IPS-18c (cell line): ENCODE measurements around the gene CREB3L2.

Experiments
- H3K4me3 ChIP-seq: 2 replicates; pipeline ENCODE4 v1.7.0; 2013; ENCODE audit warnings: low read depth, mild to moderate bottlenecking, low read length, moderate library complexity; ENCODE audit not compliant: insufficient read depth
- H3K9me3 ChIP-seq: one replicate; pipeline ENCODE4 v1.6.1; 2013; ENCODE audit warnings: mild to moderate bottlenecking, low read length, moderate library complexity; ENCODE audit not compliant: control insufficient read depth, insufficient read depth

The CREB3L2 gene

DNA sequence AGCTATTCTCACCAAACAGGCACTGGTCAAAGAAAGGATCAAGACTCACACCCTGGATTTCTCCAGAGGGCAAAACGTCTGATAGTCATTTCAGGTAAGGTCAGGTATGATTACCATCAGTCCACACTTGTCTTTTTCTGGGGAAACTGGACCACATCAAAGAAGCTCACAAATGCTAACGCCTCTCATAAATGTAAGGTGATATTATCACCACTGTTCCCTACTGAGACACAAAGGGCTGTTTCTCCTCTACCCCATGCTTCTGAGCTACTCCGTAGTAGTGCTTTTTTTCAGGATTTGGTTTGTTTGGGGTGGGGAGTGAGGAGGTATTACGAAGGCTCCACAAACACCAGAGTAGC lies 51.6 kb downstream of the CREB3L2 start:
- H3K4me3 ChIP-seq = no peak overlapping the region

DNA sequence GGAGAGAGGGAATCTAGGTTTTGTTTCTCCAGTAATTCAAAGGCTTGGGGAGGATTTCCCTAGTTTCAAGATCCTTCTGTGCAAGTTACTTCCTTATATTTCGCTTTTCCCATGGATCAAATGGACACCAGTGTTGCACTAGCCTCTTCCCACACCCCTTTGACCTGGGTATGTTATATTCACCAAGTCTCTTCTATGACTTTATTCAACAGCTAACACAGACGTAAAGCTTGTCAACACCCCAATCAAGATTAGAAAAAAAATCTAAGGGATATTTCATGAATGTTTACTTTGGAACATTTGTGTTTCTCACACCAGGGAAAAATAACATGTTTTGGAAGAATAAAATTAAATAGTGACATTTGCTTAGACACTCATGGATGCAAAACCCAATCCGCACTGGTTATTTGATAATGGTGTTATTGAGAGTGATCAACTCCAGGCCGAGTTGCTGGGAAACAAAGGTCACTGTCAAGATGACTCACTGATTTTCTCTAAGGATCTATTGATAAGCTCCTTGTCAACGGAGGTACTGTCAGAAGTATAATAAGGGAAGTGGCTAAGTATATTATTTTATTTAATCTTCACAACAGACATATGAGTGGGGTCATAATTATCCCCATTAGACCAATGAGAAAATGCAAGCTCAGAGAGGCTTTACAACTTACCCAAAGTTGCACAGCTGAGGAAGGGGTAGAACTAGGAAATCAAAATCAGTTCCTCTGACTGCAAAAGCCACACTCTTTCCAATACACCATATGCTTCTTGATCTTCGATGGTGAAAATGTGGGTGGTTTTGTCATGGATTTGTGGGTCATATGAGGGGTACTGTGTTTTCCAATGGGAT lies 52.2 kb downstream of the CREB3L2 start:
- H3K9me3 ChIP-seq = no peaks in the 10 kb centered on the region
- no peak overlapping the region for H3K4me3 ChIP-seq

More for the DNA sequence above, 51.6 kb downstream of the CREB3L2 start:
- no peaks in the 10 kb centered on the region for H3K9me3 ChIP-seq

DNA sequence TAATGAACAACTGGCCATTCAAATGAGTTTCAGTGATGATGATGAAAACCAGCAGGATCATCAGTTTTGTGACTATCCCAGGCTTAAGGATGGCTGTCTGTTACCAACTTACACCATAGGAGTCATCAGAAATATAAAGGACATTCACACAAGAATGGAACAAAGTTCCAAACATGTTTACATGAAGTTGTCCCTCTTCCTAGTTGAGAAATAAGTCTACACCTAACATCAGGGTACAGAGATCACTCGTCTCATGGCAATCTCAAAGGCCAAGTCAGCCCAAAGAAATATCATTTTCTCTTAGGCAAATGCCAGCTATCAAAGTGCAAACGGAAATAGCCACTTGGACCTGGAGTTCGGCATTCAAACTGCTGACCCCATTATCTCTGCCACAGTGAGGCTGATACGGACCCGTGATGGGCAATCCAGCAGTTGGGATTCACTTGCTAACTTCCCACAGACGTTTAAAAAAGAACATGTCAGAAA lies 53.0 kb downstream of the CREB3L2 start:
- Histone ChIP-seq H3K9me3 (no peaks in the 10 kb centered on the region), H3K4me3 (no peak overlapping the region)

DNA sequence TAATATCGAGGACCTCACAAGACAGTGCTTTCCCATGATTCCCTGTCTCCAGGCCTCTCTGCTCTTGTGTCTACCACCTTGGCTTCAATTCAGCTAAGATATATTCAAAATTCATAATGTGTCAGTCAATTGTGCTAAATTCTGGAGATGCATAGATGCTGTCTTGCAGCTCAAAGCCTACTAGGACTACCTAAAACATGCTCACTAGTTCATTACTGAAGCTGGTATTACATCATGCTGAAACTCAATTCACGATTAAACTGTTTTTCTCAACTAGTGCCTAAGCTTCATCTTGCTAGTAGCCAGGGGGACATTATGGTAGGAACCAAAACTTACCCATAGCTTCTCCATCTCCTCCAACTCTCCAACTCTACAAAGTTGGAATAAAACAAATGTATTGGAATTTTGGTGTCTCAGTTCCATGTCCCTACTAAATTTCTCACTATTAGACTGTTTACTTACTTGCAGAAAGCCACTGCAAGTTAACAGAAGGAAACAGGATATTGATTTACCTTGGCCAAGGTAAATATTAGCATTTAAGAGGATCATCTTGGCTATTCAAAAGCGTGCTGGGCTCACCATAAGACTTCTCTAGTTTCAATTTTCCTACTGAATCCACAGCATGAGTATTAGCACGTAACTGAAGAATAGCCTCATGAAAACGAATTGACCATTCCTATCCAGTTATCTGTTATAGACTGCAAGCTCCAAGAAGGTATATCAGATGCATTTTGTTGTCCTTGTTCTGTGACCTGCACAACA lies 53.6 kb downstream of the CREB3L2 start:
- Histone ChIP-seq H3K4me3 (no peak overlapping the region), H3K9me3 (no peaks in the 10 kb centered on the region)

DNA sequence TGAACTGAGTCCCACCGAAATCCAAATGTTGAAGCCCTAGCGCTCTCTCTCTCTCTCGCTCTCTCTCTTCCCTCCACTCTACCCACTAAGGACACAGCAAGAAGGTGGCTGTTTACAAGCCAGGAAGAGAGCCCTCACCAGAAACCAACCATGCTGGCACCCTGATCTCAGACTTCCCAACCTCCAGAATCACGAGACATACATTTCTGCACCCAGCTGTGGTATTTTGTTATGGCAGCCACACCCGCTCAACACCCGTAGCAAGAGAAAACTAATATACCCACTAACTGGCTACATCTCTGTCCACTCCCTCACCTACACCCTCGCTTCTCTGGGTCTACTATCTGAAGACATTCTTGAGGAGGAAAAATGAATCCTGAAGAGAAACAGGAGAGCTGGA lies 54.8 kb downstream of the CREB3L2 start:
- Histone ChIP-seq H3K4me3 (no peak overlapping the region), H3K9me3 (no peaks in the 10 kb centered on the region)

DNA sequence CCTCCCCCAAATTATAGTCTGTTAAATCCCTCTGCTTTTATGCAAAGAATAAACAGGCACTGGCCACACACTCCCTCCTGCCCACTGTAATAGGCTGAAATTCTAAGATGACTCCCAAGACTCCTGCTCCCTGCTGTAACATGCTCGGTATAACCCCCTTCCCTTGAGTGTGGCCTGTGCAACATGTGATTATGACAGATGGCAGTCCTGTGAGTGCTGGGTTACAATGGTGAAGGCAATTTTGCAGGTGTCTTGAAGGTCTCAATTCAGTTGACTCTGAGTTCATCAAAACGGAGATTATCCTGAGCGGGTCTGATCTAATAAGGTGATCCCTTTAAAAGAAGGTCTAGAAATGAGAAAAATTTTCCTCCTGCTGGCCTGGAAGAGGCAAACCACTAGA lies 55.9 kb downstream of the CREB3L2 start:
- Histone ChIP-seq H3K4me3 (no peak overlapping the region), H3K9me3 (no peaks in the 10 kb centered on the region)

DNA sequence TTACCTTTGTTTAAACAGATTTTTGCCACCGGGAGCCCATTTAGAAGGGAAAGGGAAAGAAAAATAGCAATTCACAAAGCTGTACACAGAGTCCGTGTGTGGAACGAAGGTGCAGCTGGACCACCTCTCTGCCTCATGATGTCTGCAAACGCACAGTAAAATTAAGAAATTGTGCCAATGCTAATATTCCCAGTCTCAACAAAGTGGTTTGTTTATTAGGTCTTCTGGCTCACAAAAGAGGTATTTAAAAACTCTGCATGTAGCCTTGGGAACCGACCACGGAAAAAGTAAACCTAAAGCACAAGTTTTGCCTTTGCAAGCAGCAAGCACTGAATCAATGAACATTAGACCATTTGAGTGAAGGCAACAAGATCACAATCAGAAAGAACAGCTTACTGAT lies 57.7 kb downstream of the CREB3L2 start:
- H3K9me3 ChIP-seq = no peaks in the 10 kb centered on the region

DNA sequence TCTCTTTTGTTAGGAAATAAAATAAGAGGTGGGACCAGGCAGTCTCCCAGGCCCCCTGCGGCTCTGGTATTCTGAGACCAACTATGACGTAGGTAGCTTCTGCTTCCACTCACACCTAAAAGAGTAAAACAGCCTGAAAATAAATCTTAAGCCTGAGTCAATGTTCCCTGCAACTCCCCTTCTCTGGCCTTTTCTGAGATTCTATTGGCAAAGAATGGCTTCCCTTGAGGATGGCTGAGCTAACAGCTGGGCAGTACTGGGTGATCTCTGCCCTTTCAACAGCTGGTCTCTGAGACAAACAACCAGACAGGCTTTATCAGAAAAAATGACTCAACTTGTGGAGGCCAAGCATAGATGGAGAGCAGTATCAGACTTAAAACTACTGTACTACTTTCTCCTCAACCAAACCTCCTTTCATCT lies 58.7 kb downstream of the CREB3L2 start:
- Histone ChIP-seq H3K9me3 (no peaks in the 10 kb centered on the region), H3K4me3 (no peak overlapping the region)

More for the DNA sequence above, 57.7 kb downstream of the CREB3L2 start:
- H3K4me3 ChIP-seq = no peak overlapping the region

DNA sequence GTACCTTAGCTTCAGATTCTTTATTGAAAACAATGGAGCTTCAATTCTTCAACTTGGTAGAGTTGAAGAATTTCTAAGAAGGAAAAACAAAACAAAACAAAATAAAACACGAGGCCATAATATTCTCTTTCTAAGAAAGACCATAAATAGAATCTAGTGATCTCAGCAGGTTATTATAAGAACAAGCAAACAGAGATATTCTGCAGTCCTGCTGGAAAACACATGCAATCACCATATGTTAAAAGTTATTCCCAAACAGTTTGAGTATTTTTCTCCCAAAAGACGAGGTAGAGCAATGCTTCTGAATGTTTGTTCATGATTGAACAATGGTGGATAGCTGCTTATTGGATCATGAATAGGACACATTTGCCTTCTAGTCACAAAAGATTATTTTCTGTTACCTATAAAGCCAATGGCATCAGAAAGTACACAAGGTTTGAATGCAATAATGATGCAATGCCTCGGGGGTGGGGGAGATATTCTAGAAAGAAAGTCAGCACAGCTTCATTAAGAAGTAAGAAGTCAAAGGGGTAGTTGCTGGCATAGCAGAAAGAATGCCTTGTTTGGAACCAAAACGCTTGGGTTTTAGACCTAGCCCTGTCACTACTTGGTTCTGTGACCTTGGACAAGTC lies 59.3 kb downstream of the CREB3L2 start:
- H3K9me3 ChIP-seq = no peaks in the 10 kb centered on the region
- no peak overlapping the region for H3K4me3 ChIP-seq

DNA sequence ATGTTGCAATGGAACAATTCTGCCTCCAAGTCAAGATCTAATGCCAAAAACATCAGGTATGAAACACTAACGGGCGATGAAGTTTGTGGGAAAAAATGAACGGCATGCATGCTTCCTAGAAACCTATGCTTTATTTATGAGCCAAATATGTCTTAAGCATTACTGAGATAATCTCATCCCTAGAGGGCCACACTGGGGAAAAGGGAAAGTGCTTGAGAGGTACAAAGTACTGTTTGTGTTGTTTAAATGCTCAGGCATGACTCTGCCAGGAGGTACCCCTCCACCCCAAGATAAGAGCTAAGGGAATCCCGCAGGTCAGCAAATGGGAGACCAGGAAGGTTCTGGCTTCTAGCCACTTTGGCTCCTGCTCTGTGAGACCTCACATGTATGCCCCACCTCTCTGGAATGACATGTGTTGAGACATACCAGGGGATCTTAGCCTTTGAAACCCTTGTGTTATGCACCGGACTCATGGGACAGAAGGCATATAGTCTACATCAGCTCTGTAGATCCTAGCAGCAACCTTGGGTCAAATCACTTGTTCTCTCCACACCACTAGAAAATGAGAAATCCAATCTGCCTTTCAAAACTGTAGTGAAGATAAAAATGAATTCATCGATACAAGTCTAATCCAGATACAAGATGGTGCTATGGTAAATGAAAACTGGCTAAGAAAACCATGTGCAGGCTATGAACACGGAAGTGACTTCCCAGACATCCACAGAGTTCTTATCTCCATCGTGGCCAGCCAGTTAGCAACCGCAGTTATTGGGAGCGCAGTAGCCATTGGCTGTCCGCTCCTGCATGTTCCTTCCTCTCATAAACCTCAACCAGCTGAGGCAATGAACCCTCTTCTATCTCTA lies 61.0 kb downstream of the CREB3L2 start:
- Histone ChIP-seq H3K4me3 (no peak overlapping the region), H3K9me3 (no peaks in the 10 kb centered on the region)

DNA sequence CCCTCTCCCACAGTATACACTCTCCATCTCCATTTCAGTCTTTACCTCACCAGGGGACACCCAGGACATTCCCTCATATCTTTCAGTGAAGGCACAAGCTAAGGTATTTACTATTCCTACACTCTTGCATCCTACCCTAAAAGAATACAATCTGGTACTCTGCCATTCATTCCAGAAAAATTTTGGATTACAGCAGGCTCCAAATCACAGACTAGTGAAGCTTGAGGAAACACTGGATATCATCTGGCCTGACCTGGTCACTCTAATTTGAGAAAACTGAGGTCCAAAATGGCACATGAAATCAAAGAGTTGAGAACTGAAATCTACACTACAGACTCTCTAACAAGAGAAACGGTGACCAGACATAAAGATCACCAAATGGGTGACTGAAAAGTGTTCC lies 61.7 kb downstream of the CREB3L2 start:
- H3K9me3 ChIP-seq = no peaks in the 10 kb centered on the region
- H3K4me3 ChIP-seq = no peak overlapping the region

DNA sequence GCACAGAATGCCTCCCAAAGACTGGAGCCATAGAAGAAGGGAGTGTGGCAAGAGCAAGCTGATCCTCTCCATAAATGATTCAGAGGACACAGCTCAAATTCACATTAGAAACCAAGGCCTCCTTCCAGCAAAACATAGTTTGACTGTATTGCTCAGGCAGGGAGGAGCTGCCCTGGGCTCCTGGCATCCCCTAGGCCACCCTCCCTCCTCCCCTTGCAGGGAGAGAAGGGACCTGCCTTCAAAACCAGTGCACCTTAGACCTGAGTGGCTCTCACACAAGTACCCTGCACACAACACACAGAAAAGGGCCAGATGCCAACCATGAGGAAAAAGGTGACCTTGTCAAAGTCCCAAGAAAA lies 64.7 kb downstream of the CREB3L2 start:
- no peak overlapping the region for H3K4me3 ChIP-seq
- H3K9me3 ChIP-seq = no peaks in the 10 kb centered on the region

DNA sequence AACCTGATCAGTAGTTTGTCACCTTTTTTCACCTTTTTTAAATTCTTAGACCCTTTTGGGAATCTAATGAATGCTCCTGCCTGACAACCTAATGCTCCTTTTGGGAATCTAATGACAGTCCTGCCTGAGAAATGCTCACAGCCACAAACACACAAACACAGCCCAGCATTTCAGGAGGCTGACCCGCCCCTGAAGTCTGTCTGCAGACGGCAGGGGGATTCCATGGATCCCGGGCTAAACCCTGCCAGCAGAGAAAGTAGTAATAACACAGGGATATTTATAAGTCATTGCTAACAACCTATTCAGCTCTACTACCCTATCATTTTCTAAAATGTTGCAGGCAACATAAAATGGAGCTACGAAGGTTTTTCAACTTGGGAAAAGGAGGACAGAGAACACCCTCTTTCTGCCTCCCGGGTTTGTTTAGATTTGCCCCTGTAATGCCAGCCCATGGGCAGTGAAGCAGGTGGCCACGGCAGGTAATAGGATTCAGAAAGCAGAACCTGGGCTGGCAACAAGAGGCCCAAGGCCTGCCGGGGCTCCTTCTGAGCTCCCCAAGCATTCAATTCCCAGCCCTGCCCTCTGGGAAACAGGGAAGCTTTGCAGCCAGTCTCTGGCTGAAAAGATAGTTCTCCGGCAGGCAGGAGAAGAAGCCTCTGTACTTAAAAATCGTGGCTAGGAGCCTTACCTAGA lies 65.2 kb downstream of the CREB3L2 start:
- no peak overlapping the region for H3K4me3 ChIP-seq
- H3K9me3 ChIP-seq = no peaks in the 10 kb centered on the region

DNA sequence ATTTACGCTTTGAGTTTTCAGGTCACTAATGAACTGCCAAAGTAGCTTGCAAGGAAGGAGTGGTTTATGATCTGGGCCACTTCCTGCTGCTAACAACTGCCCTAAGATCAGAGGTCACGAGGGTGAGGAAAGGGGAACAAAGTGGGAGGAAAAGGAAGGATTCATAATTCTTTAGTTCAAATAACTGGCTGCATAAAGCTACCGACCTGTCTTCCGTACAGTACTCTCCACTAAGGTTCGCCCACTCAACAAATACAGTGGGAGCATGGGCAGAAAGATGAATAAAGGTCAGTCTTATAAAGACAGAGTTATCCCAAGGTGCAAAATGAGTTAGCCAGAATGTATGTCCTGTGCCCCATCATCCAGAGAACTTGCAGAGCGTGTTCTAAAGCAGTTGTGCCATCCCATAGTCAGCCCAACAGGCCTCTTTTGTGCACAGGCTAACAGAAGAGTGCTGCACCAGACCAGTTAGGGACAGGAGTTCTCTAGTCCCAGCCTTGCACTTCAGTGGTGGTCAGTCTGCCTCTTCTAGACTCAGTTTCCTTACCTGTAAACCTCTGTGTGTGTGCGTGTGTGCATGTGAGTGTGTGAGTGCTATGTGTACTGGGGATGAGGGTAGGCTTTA lies 65.9 kb downstream of the CREB3L2 start:
- H3K9me3 ChIP-seq = no peaks in the 10 kb centered on the region
- H3K4me3 ChIP-seq = no peak overlapping the region

DNA sequence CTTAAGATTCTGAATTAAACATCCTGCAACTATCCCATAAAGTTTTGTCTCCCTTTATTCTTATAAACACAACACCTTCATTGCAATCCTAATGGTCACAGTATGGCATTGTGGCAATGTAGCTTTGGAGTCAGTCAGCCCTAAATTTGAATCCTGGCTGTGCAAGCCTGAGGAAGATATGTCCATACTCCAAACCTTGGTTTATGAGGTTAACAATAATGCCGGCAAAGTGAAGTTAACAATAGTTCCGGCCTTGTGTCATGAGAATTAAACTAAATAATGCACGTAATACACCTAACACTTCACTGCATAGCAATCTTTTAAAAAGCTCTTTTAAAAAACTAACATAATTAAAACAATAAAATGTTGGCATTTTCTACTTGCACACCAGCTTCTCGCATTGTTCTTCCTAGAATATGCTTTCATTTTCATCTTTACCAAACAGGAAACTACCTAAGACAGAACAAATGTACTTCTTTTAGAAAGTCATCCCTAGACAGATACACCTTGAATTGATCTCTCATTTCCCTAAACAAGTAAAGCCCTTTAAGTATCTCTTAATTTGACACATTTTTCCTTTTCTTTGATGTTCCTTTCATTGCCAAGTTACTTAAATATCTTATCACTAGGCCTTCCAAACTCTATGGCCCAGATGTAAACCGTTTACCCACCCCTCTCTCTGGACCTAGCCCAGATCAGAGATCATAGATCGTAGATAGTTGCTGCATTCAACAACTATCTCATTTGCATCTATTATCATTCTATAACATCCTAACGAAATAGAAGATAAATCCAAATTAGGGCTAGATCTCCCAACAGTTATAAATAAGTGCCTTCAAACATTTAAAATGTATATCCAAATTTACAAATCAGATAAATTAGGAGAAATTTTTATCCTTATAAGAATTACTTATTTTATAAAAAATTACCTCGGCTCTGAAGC lies 66.7 kb downstream of the CREB3L2 start:
- H3K4me3 ChIP-seq = no peak overlapping the region
- no peaks in the 10 kb centered on the region for H3K9me3 ChIP-seq
